K562 (cell line): ENCODE measurements around the gene CDC42SE2. TPM values are rescaled to one million over a fixed set of nuclear protein-coding genes. Genes with fewer than 3 reads are reported as not detected.

Source experiments
- ATAC-seq: fragments of 200-7000 bp; cut with Tn5 transposase; 3 replicates; pipeline ENCODE4 v1.9.1; 2020; ENCODE audit warnings: moderate library complexity
- BruUV-seq: library from RNA; stranded (reverse); fragments of 400-500 nt; replicated peaks from 2 replicates; lab custom pipeline; 2021; lab: Mats Ljungman, UMichigan
- CTCF ChIA-PET: fragments of 300-600 bp; formaldehyde crosslinking; extraction: SDS; loops from one replicate; lab custom pipeline; 2021; ENCODE audit warnings: low intra/inter-chr PET ratio; lab: Yijun Ruan, JAX
- POLR2A ChIA-PET: fragments of 300-600, 350-650 bp; sonication (Branson Sonifier 250); formaldehyde crosslinking; extraction: SDS; loops from one replicate; lab custom pipeline; 2021; ENCODE audit warnings: antibody characterized with exemption, inconsistent platforms; lab: Yijun Ruan, JAX
- DNase-seq, 4 experiments: peaks; one replicate each; pipeline versions ENCODE4 v3.0.0 to v3.0.0-alpha.2; 2011 to 2018; ENCODE audit warnings: low spot score in 3 of 4, mixed read lengths in 3 of 4; ENCODE audit errors: extremely low read depth in 1 of 4
- FAIRE-seq: peaks from 2 replicates; lab custom pipeline; 2011; peaks lifted over from hg19 to GRCh38; lab: Jason Lieb, UNC
- H2AFZ ChIP-seq: 2 replicates; pipeline ENCODE4 v1.6.0; 2011; ENCODE audit warnings: low read depth, low read length, control low read depth, inconsistent platforms
- H3K27ac ChIP-seq: fragments of 200-600 bp; 3 replicates; pipeline ENCODE4 v1.8.0; 2011; ENCODE audit warnings: low read depth, mild to moderate bottlenecking, control low read depth, inconsistent platforms, low read length, moderate library complexity, mixed read lengths; ENCODE audit errors: extremely low read depth
- H3K27me3 ChIP-seq, 2 experiments: fragments of 300-600 bp in 1 of 2; 2 replicates in 1 of 2; 3 replicates in 1 of 2; pipeline versions ENCODE4 v1.6.0 to v1.8.0; 2011; ENCODE audit warnings: inconsistent platforms in 2 of 2, low read length in 2 of 2, mild to moderate bottlenecking in 1 of 2, mixed read lengths in 1 of 2, moderate library complexity in 1 of 2; ENCODE audit not compliant: control insufficient read depth in 2 of 2, insufficient read depth in 2 of 2
- H3K36me3 ChIP-seq: fragments of 300-600 bp; 3 replicates; pipeline ENCODE4 v1.8.0; 2011; ENCODE audit warnings: mild to moderate bottlenecking, low read length, inconsistent platforms; ENCODE audit not compliant: control insufficient read depth, insufficient read depth
- H3K4me1 ChIP-seq, 2 experiments: fragments of 200-600 bp in 1 of 2; replicated peaks in 1 of 2; 2 replicates in 1 of 2; 3 replicates in 1 of 2; pipeline versions ENCODE4 v1.5.1 to v1.8.0; 2011; ENCODE audit warnings: inconsistent platforms in 2 of 2, low read length in 2 of 2, mild to moderate bottlenecking in 1 of 2, mixed read lengths in 1 of 2, moderate library complexity in 1 of 2; ENCODE audit not compliant: control insufficient read depth in 2 of 2, insufficient read depth in 2 of 2
- H3K4me2 ChIP-seq: 2 replicates; pipeline ENCODE4 v1.6.1; 2011; ENCODE audit warnings: low read length, control low read depth, inconsistent platforms, mixed read lengths; ENCODE audit not compliant: insufficient read depth
- H3K4me3 ChIP-seq: fragments of 200-600 bp; sonication (generic), shearing (Covaris generic); 2 replicates; pipeline ENCODE4 v1.5.1; 2016; ENCODE audit warnings: control low read depth, inconsistent platforms
- H3K79me2 ChIP-seq: fragments of 200-600 bp; 3 replicates; pipeline ENCODE4 v1.8.0; 2011; ENCODE audit warnings: low read length, inconsistent platforms; ENCODE audit not compliant: control insufficient read depth, insufficient read depth
- H3K9ac ChIP-seq, 2 experiments: 2 replicates each; pipeline versions ENCODE4 v1.6.0 to v1.6.1; 2011; ENCODE audit warnings: low read depth in 2 of 2, low read length in 2 of 2, control low read depth in 1 of 2, inconsistent platforms in 1 of 2, mild to moderate bottlenecking in 1 of 2, mixed read lengths in 1 of 2; ENCODE audit not compliant: insufficient read depth in 1 of 2
- H3K9me1 ChIP-seq: one replicate; pipeline ENCODE4 v1.6.0; 2011; ENCODE audit warnings: inconsistent platforms, mild to moderate bottlenecking, low read length, moderate library complexity; ENCODE audit not compliant: control insufficient read depth, insufficient read depth
- H3K9me3 ChIP-seq: replicated peaks from 2 replicates; pipeline ENCODE4 v1.5.1; 2011; ENCODE audit warnings: low read depth, low read length, inconsistent platforms; ENCODE audit not compliant: control insufficient read depth, insufficient read depth
- H4K20me1 ChIP-seq: replicated peaks from 2 replicates; pipeline ENCODE4 v1.6.1; 2011; ENCODE audit warnings: low read length, inconsistent platforms, mixed read lengths; ENCODE audit not compliant: control insufficient read depth, insufficient read depth
- DDX20 ChIP-seq: fragments of 450-650 bp; IDR thresholded peaks from 2 replicates; pipeline ENCODE4 v1.6.1; 2016; ENCODE audit warnings: missing genetic modification characterization, low read depth, mild to moderate bottlenecking, missing compliant biosample characterization, moderate library complexity
- HDAC6 ChIP-seq: IDR thresholded peaks from 2 replicates; pipeline ENCODE4 v1.6.1; 2012; ENCODE audit warnings: low read depth, mild to moderate bottlenecking, control low read depth, inconsistent platforms, low read length, moderate library complexity
- MAFF ChIP-seq: IDR thresholded peaks from 2 replicates; pipeline ENCODE4 v1.6.1; 2012; ENCODE audit warnings: low read length, improper control_type of control experiment
- SRSF3 ChIP-seq: fragments of 200-400 bp; formaldehyde crosslinking; IDR thresholded peaks from 2 replicates; pipeline ENCODE4 v1.6.1; 2016; ENCODE audit warnings: mild to moderate bottlenecking, low read length, moderate library complexity; ENCODE audit not compliant: insufficient read depth
- TFAM ChIP-seq: fragments of 250-450 bp; sonication (Bioruptor Pico); conservative IDR thresholded peaks from 2 replicates; pipeline ENCODE4 v1.5.0; 2021; ENCODE audit warnings: mild to moderate bottlenecking, moderate library complexity
- ZNF253 ChIP-seq: fragments of 250-450 bp; sonication (Bioruptor Pico); conservative IDR thresholded peaks from 2 replicates; pipeline ENCODE4 v1.6.1; 2021; ENCODE audit warnings: mild to moderate bottlenecking
- ZNF644 ChIP-seq: fragments of 200-800 bp; sonication (Bioruptor generic); IDR thresholded peaks from 2 replicates; pipeline ENCODE4 v1.6.1; 2016; ENCODE audit warnings: low read depth, missing genetic modification characterization, missing compliant biosample characterization
- whole genome bisulfite sequencing: fragments of 100-300 bp; shearing (Covaris generic); methylation state at CpG from one replicate; pipeline ENCODE4 v1.1.6; 2016; ENCODE audit warnings: low coverage, mixed read lengths; ENCODE audit not compliant: insufficient coverage; ENCODE audit errors: missing lambda C conversion rate; 5-methylcytosine and 5-hydroxymethylcytosine counted together
- in situ Hi-C: fragments of 300-500 bp; cut with MboI; formaldehyde crosslinking; loops from 4 replicates; pipeline ENCODE4 v1.15.0; 2018; ENCODE audit warnings: inconsistent platforms, mixed read lengths
- intact Hi-C: fragments of 100-400 bp; cut with micrococcal nuclease; formaldehyde crosslinking; loops from 2 replicates; pipeline ENCODE4 v1.14.2; 2022
- polyA plus RNA-seq, 8 experiments: library from polyadenylated mRNA; depleted of rRNA in 4 of 8; stranded (reverse) in 5 of 8; unstranded in 3 of 8; fragments of >200 nt; fragmentation: Nextera tagmentation in 2 of 8; fragmentation: Illumina TruSeq in 1 of 8; extraction: Ambion mirVana in 2 of 8; extraction: Trizol in 1 of 8; gene quantifications; 2 replicates each; pipeline versions ENCODE4 v1.2.1 to v1.2.3, GENCODE V29; 2011 to 2014; ENCODE audit warnings: inconsistent platforms in 1 of 8, missing spikeins in 1 of 8
- total RNA-seq, 7 experiments: library from RNA; depleted of rRNA in 6 of 7; stranded (reverse); fragments of >200 nt in 6 of 7; fragmentation: Illumina TruSeq in 2 of 7; extraction: Trizol in 2 of 7; gene quantifications; 2 replicates each; pipeline versions ENCODE4 v1.2.1 to v1.2.3, GENCODE V29; 2011 to 2021; ENCODE audit warnings: low replicate concordance in 1 of 7
- TF ChIP-seq, protein P1 (sequence below): fragments of 450-650 bp; IDR thresholded peaks from 2 replicates; pipeline ENCODE4 v1.6.1; 2018; ENCODE audit not compliant: partially characterized antibody
- TF ChIP-seq, protein P2 (sequence below): fragments of 250-450 bp; sonication (Bioruptor Pico); IDR thresholded peaks from 2 replicates; pipeline ENCODE4 v1.8.0; 2022; ENCODE audit warnings: moderate library complexity, mild to moderate bottlenecking, inconsistent platforms

CDC42SE2 gene
- total and polyA plus RNA-seq, 9 of the 15 experiments (the other 6 are each of a cell fraction or from before 2014, with no cell fraction given): 24.8 to 44.3 (median 32.7) TPM

DNA sequence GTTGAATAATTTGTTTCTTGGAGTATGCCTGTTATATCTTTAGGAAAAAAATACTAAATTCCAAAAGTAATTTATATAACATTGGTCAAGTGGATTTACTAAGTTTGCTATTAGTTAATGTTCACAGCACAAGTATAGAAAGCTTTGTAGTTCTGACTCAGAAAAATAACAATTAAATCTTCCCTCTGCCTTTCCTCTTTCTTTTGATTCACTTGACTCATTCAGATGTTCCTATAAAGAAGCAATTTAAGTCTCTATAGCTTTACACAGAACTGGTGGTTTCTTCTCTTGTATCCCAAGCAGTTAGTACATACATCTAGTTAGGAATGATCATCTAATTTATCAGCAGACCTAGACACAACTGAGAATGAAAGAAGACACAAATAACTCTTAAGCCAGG lies 4.5 kb upstream of the CDC42SE2 start (continued):
- TF ChIP-seq SRSF3 (no peak), ZNF644 (tag) (no peak), MAFF (no peak), HDAC6 (no peak)
- TF ChIP-seq, protein P1, sequence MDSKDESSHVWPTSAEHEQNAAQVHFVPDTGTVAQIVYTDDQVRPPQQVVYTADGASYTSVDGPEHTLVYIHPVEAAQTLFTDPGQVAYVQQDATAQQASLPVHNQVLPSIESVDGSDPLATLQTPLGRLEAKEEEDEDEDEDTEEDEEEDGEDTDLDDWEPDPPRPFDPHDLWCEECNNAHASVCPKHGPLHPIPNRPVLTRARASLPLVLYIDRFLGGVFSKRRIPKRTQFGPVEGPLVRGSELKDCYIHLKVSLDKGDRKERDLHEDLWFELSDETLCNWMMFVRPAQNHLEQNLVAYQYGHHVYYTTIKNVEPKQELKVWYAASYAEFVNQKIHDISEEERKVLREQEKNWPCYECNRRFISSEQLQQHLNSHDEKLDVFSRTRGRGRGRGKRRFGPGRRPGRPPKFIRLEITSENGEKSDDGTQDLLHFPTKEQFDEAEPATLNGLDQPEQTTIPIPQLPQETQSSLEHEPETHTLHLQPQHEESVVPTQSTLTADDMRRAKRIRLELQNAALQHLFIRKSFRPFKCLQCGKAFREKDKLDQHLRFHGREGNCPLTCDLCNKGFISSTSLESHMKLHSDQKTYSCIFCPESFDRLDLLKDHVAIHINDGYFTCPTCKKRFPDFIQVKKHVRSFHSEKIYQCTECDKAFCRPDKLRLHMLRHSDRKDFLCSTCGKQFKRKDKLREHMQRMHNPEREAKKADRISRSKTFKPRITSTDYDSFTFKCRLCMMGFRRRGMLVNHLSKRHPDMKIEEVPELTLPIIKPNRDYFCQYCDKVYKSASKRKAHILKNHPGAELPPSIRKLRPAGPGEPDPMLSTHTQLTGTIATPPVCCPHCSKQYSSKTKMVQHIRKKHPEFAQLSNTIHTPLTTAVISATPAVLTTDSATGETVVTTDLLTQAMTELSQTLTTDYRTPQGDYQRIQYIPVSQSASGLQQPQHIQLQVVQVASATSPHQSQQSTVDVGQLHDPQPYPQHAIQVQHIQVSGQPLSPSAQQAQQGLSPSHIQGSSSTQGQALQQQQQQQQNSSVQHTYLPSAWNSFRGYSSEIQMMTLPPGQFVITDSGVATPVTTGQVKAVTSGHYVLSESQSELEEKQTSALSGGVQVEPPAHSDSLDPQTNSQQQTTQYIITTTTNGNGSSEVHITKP: no peak

DNA sequence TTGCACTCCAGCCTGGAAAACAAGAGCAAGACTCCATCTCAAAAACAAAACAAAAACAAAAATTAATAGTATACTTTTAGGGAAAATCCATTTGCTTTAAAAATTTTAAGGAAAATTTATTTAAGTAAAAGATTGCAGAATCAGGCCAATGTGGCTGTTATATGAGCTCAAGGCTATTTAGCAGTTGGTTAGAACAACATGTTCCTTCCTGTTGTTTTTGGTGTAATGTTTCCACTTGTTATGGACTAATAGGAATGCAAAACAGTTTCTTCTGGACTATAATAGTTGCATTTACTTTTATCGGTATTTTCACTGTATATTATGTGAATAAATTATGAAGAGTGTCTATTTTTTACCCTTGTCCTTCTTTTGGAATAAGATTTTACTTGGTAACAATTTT lies 3.0 kb upstream of the CDC42SE2 start:
- Histone ChIP-seq H3K27ac (no peak overlapping the region), H3K9me3 (no peaks in the 10 kb centered on the region), H3K9me1 (no peaks in the 10 kb centered on the region), H2AFZ (no peak overlapping the region), H3K36me3 (no peaks in the 10 kb centered on the region), H3K9ac (no peak overlapping the region), H3K27me3 (no peaks in the 10 kb centered on the region), H4K20me1 (no peaks in the 10 kb centered on the region), H3K4me3 (no peak overlapping the region), H3K4me2 (no peak overlapping the region), H3K4me1 (peaks cover 8 to 16% of the 10 kb centered on the region in 2 experiments), H3K79me2 (peaks cover 29% of the 10 kb centered on the region)
- 38% methylated on average over 1 of the region's 1 CpG for WGBS
- FAIRE-seq: no peak
- no peak for DNase-seq
- intact Hi-C loops (no loop called here), in situ Hi-C loops (no loop called here)
- BruUV-seq: no TSS peak
- CTCF ChIA-PET: no interaction called here
- POLR2A ChIA-PET: interaction anchor here (1.2 to 2.2 kb wide), 2 partner anchors 10 to 11 kb away, joined by 3 to 12 read pairs; no protein-coding TSS in a partner anchor
- ATAC-seq: no peak
- TF ChIP-seq DDX20 (tag) (no peak), ZNF253 (CRISPR knock-in tag) (no peak), TFAM (CRISPR knock-in tag) (no peak)
- TF ChIP-seq, protein P2, sequence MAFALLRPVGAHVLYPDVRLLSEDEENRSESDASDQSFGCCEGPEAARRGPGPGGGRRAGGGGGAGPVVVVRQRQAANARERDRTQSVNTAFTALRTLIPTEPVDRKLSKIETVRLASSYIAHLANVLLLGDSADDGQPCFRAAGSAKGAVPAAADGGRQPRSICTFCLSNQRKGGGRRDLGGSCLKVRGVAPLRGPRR (CRISPR knock-in tag): no peak
